SK-N-SH (cell line): ENCODE measurements around the gene FAAP24. TPM values are rescaled to one million over a fixed set of nuclear protein-coding genes. Genes with fewer than 3 reads are reported as not detected.
"Not testable (repeated sequence)": the region's sequence is repeated elsewhere in the genome, so short reads cannot be mapped to it uniquely, and the experiment has no call there.

Experiments used
- CTCF ChIA-PET: fragments of 300-600, 350-600 bp; formaldehyde crosslinking; extraction: SDS; loops from one replicate; lab custom pipeline; 2021; lab: Yijun Ruan, JAX
- POLR2A ChIA-PET: fragments of 350-600 bp; sonication (Branson Sonifier 250); formaldehyde crosslinking; extraction: SDS; loops from one replicate; lab custom pipeline; 2020; ENCODE audit warnings: antibody characterized with exemption, inconsistent platforms; lab: Yijun Ruan, JAX
- DNase-seq: peaks from one replicate; pipeline ENCODE4 v3.0.0; 2012
- H2AFZ ChIP-seq: fragments of 200-600 bp; sonication (generic); 2 replicates; pipeline ENCODE4 v1.8.1; 2016; ENCODE audit warnings: antibody characterized with exemption, mild to moderate bottlenecking, low read depth
- H3F3A ChIP-seq: fragments of 200-600 bp; sonication (generic); replicated peaks from 2 replicates; pipeline ENCODE3; 2016; ENCODE audit warnings: antibody characterized with exemption, mild to moderate bottlenecking; ENCODE audit not compliant: insufficient read depth
- H3K27ac ChIP-seq, 2 experiments: fragments of 200-500 bp in 1 of 2; fragments of 200-600 bp in 1 of 2; sonication (Bioruptor generic) in 1 of 2; sonication (generic), shearing (Covaris generic) in 1 of 2; 2 replicates each; pipeline versions ENCODE4 v1.5.1 to v1.6.1; 2014 to 2016; ENCODE audit warnings: low read depth in 2 of 2, inconsistent platforms in 1 of 2, low read length in 1 of 2, mild to moderate bottlenecking in 1 of 2, mixed read lengths in 1 of 2
- H3K27me3 ChIP-seq: fragments of 200-600 bp; sonication (generic), shearing (Covaris generic); 2 replicates; pipeline ENCODE4 v1.6.1; 2016; ENCODE audit warnings: mixed run types; ENCODE audit not compliant: insufficient read depth
- H3K36me3 ChIP-seq, 2 experiments: fragments of 200-500 bp in 1 of 2; fragments of 200-600 bp in 1 of 2; sonication (Bioruptor generic) in 1 of 2; sonication (generic) in 1 of 2; replicated peaks in 1 of 2; 2 replicates each; pipeline versions ENCODE3 to v1.5.1; 2014 to 2016; ENCODE audit warnings: low read length in 1 of 2, mild to moderate bottlenecking in 1 of 2; ENCODE audit not compliant: insufficient read depth in 2 of 2, control insufficient read depth in 1 of 2
- H3K4me1 ChIP-seq, 2 experiments: fragments of 200-500 bp in 1 of 2; fragments of 200-600 bp in 1 of 2; sonication (Bioruptor generic) in 1 of 2; sonication (generic), shearing (Covaris generic) in 1 of 2; 2 replicates each; pipeline versions ENCODE4 v1.5.1 to v1.6.1; 2014 to 2016; ENCODE audit warnings: low read depth in 1 of 2, low read length in 1 of 2, mixed run types in 1 of 2; ENCODE audit not compliant: insufficient read depth in 2 of 2, control insufficient read depth in 1 of 2
- H3K4me2 ChIP-seq: fragments of 200-600 bp; sonication (generic), shearing (Covaris generic); 2 replicates; pipeline ENCODE4 v1.6.1; 2017; ENCODE audit warnings: mixed run types
- H3K4me3 ChIP-seq, 2 experiments: fragments of 200-500 bp in 1 of 2; fragments of 200-600 bp in 1 of 2; sonication (Bioruptor generic) in 1 of 2; sonication (generic), shearing (Covaris generic) in 1 of 2; 2 replicates each; pipeline versions ENCODE4 v1.5.1 to v1.8.1; 2014 to 2016; ENCODE audit warnings: low read depth in 2 of 2, inconsistent platforms in 1 of 2, low read length in 1 of 2, mild to moderate bottlenecking in 1 of 2, mixed read lengths in 1 of 2, moderate library complexity in 1 of 2
- H3K79me2 ChIP-seq: fragments of 200-600 bp; sonication (generic); 2 replicates; pipeline ENCODE4 v1.8.1; 2017; ENCODE audit warnings: mild to moderate bottlenecking; ENCODE audit not compliant: insufficient read depth
- H3K9ac ChIP-seq: fragments of 200-600 bp; sonication (generic); 2 replicates; pipeline ENCODE4 v1.6.1; 2017; ENCODE audit warnings: mixed run types
- H3K9me2 ChIP-seq: fragments of 200-600 bp; sonication (generic); 2 replicates; pipeline ENCODE4 v1.6.1; 2017; ENCODE audit warnings: mixed run types
- H3K9me3 ChIP-seq: fragments of 200-600 bp; sonication (generic); 2 replicates; pipeline ENCODE4 v1.6.1; 2017; ENCODE audit warnings: mixed run types, mild to moderate bottlenecking, moderate library complexity
- H4K20me1 ChIP-seq: fragments of 200-600 bp; sonication (generic); 2 replicates; pipeline ENCODE4 v1.6.1; 2017; ENCODE audit warnings: mild to moderate bottlenecking, mixed run types; ENCODE audit not compliant: insufficient read depth
- FOXJ3 ChIP-seq: sonication (generic); formaldehyde crosslinking; IDR thresholded peaks from 2 replicates; pipeline ENCODE4 v1.5.1; 2020; ENCODE audit warnings: mild to moderate bottlenecking, missing genetic modification reagents
- JUND ChIP-seq: IDR thresholded peaks from 2 replicates; pipeline ENCODE4 v1.4.0; 2012
- MEF2A ChIP-seq: IDR thresholded peaks from 2 replicates; pipeline ENCODE4 v1.4.0; 2012; ENCODE audit warnings: low read depth, borderline replicate concordance
- MXI1 ChIP-seq: IDR thresholded peaks from 2 replicates; pipeline ENCODE4 v1.6.1; 2012; ENCODE audit warnings: mild to moderate bottlenecking, low read depth, low read length, improper control_type of control experiment
- NRF1 ChIP-seq: IDR thresholded peaks from 2 replicates; pipeline ENCODE4 v1.6.1; 2012; ENCODE audit warnings: low read depth, mild to moderate bottlenecking, low read length
- WGBS: methylation state at CpG from one replicate; pipeline ENCODE4 v1.1.6; 2017; ENCODE audit warnings: low lambda C conversion rate; 5-methylcytosine and 5-hydroxymethylcytosine counted together
- polyA plus RNA-seq, 3 experiments: library from polyadenylated mRNA; depleted of rRNA; stranded (reverse); fragments of >200 nt; gene quantifications; 2 replicates each; pipeline ENCODE4 v1.2.3, GENCODE V29; 2012
- TF ChIP-seq, protein P1 (sequence below): IDR thresholded peaks from 2 replicates; pipeline ENCODE4 v1.4.0; 2012; ENCODE audit warnings: low read depth, borderline replicate concordance
- TF ChIP-seq, protein P2 (sequence below): fragments of 200-600 bp; sonication (generic); IDR thresholded peaks from 2 replicates; pipeline ENCODE4 v1.6.1; 2017; ENCODE audit warnings: antibody characterized with exemption, mild to moderate bottlenecking, moderate library complexity

The FAAP24 gene
- polyA plus RNA-seq, 1 of the 3 experiments (the other 2 are of a cell fraction): 3.3 TPM

DNA sequence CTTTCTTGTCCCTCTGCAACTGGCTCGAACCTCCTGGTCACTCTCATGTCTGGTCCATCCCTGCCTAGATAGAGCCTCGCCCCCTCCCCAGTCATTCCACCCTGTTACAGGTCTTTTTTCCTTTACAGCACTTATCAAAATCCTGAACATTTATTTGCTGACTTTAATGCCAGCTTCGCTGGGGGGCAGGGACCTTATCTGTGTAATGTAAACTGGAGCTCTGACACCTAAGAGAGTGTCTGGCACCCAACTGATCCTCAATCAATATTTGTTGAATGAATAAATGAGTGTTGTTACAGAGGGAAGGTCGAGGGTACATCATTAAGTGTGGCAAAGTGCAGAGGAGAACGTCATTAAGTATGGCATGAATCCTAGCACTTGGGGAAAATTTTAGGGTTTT lies 16.7 kb downstream of the FAAP24 start:
- ChIA-PET CTCF (interaction anchor here (0.8 to 1.2 kb wide), 3 partner anchors 12 to 136 kb away, joined by 3 to 5 read pairs (median 3); no protein-coding TSS in a partner anchor), POLR2A (no interaction called here)
- Histone ChIP-seq H3K4me3 (no peak overlapping the region), H3K27ac (no peak overlapping the region), H3K79me2 (no peaks in the 10 kb centered on the region), H3K9me3 (no peaks in the 10 kb centered on the region), H3K36me3 (peaks cover 2% of the 10 kb centered on the region in 2 experiments), H3K4me2 (no peak overlapping the region), H2AFZ (no peak overlapping the region), H3F3A (no peaks in the 10 kb centered on the region), H4K20me1 (no peaks in the 10 kb centered on the region), H3K9ac (no peak overlapping the region), H3K9me2 (no peaks in the 10 kb centered on the region), H3K4me1 (no peaks in the 10 kb centered on the region), H3K27me3 (no peaks in the 10 kb centered on the region)
- no peak for DNase-seq
- WGBS: 84% methylated on average over 5 of the region's 5 CpGs
- TF ChIP-seq, protein P1, sequence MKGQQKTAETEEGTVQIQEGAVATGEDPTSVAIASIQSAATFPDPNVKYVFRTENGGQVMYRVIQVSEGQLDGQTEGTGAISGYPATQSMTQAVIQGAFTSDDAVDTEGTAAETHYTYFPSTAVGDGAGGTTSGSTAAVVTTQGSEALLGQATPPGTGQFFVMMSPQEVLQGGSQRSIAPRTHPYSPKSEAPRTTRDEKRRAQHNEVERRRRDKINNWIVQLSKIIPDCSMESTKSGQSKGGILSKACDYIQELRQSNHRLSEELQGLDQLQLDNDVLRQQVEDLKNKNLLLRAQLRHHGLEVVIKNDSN: no peak
- TF ChIP-seq JUND (no peak), FOXJ3 (CRISPR knock-in tag) (no peak), MXI1 (no peak), NRF1 (no peak), MEF2A (no peak)
- TF ChIP-seq, protein P2, sequence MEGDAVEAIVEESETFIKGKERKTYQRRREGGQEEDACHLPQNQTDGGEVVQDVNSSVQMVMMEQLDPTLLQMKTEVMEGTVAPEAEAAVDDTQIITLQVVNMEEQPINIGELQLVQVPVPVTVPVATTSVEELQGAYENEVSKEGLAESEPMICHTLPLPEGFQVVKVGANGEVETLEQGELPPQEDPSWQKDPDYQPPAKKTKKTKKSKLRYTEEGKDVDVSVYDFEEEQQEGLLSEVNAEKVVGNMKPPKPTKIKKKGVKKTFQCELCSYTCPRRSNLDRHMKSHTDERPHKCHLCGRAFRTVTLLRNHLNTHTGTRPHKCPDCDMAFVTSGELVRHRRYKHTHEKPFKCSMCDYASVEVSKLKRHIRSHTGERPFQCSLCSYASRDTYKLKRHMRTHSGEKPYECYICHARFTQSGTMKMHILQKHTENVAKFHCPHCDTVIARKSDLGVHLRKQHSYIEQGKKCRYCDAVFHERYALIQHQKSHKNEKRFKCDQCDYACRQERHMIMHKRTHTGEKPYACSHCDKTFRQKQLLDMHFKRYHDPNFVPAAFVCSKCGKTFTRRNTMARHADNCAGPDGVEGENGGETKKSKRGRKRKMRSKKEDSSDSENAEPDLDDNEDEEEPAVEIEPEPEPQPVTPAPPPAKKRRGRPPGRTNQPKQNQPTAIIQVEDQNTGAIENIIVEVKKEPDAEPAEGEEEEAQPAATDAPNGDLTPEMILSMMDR: no peak

DNA sequence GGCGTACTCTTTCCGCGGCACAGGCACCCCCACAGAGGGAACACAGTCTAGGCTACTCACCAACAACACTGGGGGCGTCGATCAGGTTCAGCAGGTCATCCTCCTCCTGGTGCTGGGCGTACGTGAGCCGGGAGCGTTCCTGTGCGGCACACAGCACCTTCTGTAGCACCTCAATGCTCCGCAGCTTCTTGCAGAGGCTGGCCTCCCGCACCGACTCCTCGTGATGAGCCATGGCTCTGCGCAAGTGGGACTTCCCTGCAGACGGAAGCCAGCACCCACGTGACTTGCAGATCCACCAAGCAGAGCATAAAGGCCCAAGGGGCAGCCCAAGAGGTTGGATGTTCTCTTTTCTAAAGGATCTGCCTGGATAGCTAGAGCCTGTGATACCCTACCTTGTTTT lies 23.9 kb downstream of the FAAP24 start:
- H3K4me2 ChIP-seq, H4K20me1 ChIP-seq, POLR2A ChIA-PET, H3K27ac ChIP-seq, CTCF ChIA-PET, H3K4me3 ChIP-seq, H3K36me3 ChIP-seq, H3K4me1 ChIP-seq, H3K9me3 ChIP-seq, H3K9me2 ChIP-seq, H2AFZ ChIP-seq, DNase-seq, H3K79me2 ChIP-seq, H3F3A ChIP-seq, H3K27me3 ChIP-seq, H3K9ac ChIP-seq: not testable (repeated sequence)
- WGBS: no CpG with 5 or more reads among the region's 17 CpGs

DNA sequence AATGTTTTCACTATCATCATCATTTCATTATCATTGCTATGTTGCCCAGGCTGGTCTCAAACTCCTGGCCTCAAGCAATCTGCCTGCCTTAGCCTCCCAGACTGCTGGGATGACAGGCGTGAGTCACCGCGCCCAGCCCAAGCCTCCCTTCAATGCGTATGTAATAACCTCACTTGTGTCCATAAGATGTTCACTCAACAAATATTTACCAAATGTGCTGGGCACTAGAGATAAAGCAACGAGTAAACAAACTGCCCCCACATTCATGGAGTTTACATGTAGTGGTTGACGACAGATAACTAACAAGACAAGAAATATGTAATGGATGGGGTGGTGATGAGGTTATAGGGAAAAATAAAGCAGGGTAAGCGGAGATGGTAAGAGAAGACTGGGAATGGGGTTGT lies 25.0 kb downstream of the FAAP24 start:
- H2AFZ ChIP-seq, H3K79me2 ChIP-seq, H3K27ac ChIP-seq, H3K4me1 ChIP-seq, CTCF ChIA-PET, H4K20me1 ChIP-seq, H3K4me2 ChIP-seq, H3K4me3 ChIP-seq, H3K9me3 ChIP-seq, POLR2A ChIA-PET, H3F3A ChIP-seq, H3K27me3 ChIP-seq, H3K36me3 ChIP-seq, H3K9ac ChIP-seq, DNase-seq, H3K9me2 ChIP-seq: not testable (repeated sequence)
- WGBS: 55% methylated on average over 7 of the region's 7 CpGs
